Measurements from ENCODE around the gene TRIM24.

TRIM24 gene

GRCh38 chr7:138542183-138542582, 82.1 kb downstream of the TRIM24 start:
- DNase-seq: no peak

GRCh38 chr7:138543739-138544138, 83.7 kb downstream of the TRIM24 start:
- DNase-seq: no peak

GRCh38 chr7:138545123-138545522, 85.1 kb downstream of the TRIM24 start:
- no peak for DNase-seq

- DNase-seq: no peak
These were observed 86.1 kb downstream of the TRIM24 start for GRCh38 chr7:138546064-138546619.

GRCh38 chr7:138546829-138547228, 86.8 kb downstream of the TRIM24 start:
- no peak for DNase-seq

- no peak for DNase-seq
These were observed 89.0 kb downstream of the TRIM24 start for GRCh38 chr7:138549082-138549481.

- no peak for DNase-seq
These were observed 90.3 kb downstream of the TRIM24 start for GRCh38 chr7:138550337-138550736.

- no peak for DNase-seq
These were observed 91.0 kb downstream of the TRIM24 start for GRCh38 chr7:138551102-138551501.

GRCh38 chr7:138553805-138554204, 93.7 kb downstream of the TRIM24 start:
- DNase-seq: no peak

- DNase-seq: no peak
These were observed 94.6 kb downstream of the TRIM24 start for GRCh38 chr7:138554674-138555073.

GRCh38 chr7:138555684-138556083, 95.6 kb downstream of the TRIM24 start:
- no peak for DNase-seq

- no peak for DNase-seq
These were observed 96.9 kb downstream of the TRIM24 start for GRCh38 chr7:138556771-138557484.

GRCh38 chr7:138559448-138559847, 99.4 kb downstream of the TRIM24 start:
- no peak for DNase-seq

- DNase-seq: no peak
These were observed 103.7 kb downstream of the TRIM24 start for GRCh38 chr7:138563808-138564207.

GRCh38 chr7:138564365-138564764, 104.3 kb downstream of the TRIM24 start:
- no peak for DNase-seq

GRCh38 chr7:138565071-138565450, 105.0 kb downstream of the TRIM24 start:
- DNase-seq: no peak

- no peak for DNase-seq
These were observed 105.5 kb downstream of the TRIM24 start for GRCh38 chr7:138565451-138566114.

GRCh38 chr7:138568655-138569054, 108.6 kb downstream of the TRIM24 start:
- DNase-seq: no peak

- no peak for DNase-seq
These were observed 109.4 kb downstream of the TRIM24 start for GRCh38 chr7:138569418-138569817.

GRCh38 chr7:138570715-138571114, 110.7 kb downstream of the TRIM24 start:
- DNase-seq: no peak

GRCh38 chr7:138573741-138574140, 113.7 kb downstream of the TRIM24 start:
- DNase-seq: no peak

- no peak for DNase-seq
These were observed 115.9 kb downstream of the TRIM24 start for GRCh38 chr7:138575897-138576428.

- no peak for DNase-seq
These were observed 119.1 kb downstream of the TRIM24 start for GRCh38 chr7:138579136-138579535.

GRCh38 chr7:138579671-138580070, 119.6 kb downstream of the TRIM24 start:
- no peak for DNase-seq

Measured in activated CD4-positive, alpha-beta T cell treated with anti-CD3 and anti-CD28 coated beads, Interleukin-2, amount 50 U/mL, for 48 hours (primary cell).